HG02759 (cell line): ENCODE measurements around the gene BCL11B.

Experiments used
- ATAC-seq: cut with Tn5 transposase; IDR thresholded peaks from one replicate; pipeline ENCODE4 v1.9.1; 2021; ENCODE audit warnings: mild to moderate bottlenecking, moderate library complexity; ENCODE audit not compliant: unreplicated experiment

BCL11B gene

GRCh38 chr14:99226687-99227086 lies 45.3 kb downstream of the BCL11B start:
- no peak for ATAC-seq

GRCh38 chr14:99225436-99226203 lies 46.4 kb downstream of the BCL11B start:
- ATAC-seq: no peak

- ATAC-seq: no peak
These were observed 47.0 kb downstream of the BCL11B start for GRCh38 chr14:99224948-99225347.

GRCh38 chr14:99224116-99224910 lies 47.7 kb downstream of the BCL11B start:
- ATAC-seq: no peak

GRCh38 chr14:99221445-99221844 lies 50.6 kb downstream of the BCL11B start:
- ATAC-seq: no peak

- no peak for ATAC-seq
These were observed 54.7 kb downstream of the BCL11B start for GRCh38 chr14:99217066-99217955.

DNA sequence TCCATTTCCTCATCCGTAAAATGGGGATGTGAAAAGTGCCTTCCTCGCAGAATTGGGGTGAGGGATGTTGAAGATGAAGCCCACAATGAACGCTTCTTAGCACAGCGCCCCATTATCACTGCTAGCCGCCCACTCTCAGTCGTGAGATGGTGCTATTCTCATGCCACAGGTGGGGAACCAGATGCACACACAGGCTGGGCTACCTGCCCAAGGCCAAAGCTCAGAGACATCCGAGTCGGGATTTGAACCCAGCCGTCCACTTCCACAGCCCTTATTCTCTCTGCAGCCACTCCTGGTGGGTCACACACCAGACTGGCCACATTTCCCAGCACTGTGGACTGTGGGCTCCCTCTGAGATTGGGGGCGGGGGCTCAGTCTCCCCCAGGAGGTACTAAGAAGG lies 55.8 kb downstream of the BCL11B start:
- ATAC-seq: no peak

DNA sequence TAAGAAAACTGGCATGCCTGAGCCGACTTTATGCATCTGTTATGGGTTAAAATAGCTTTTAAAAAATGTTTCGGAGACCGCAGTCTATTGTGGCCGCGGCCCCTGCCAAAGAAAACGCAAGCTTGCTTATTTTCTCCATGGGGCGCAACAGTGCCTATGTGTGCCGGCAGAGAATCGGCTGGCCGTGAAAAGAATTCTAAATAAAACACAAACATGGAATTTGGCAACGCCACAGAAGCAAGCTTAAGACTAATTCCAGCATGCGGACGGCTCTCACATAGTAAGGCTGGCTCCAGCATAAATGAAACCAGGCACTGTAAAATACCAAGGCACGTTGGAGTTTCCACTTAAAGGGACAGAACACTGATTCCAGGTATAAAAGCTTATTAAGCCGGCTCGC lies 56.7 kb downstream of the BCL11B start:
- ATAC-seq: no peak

DNA sequence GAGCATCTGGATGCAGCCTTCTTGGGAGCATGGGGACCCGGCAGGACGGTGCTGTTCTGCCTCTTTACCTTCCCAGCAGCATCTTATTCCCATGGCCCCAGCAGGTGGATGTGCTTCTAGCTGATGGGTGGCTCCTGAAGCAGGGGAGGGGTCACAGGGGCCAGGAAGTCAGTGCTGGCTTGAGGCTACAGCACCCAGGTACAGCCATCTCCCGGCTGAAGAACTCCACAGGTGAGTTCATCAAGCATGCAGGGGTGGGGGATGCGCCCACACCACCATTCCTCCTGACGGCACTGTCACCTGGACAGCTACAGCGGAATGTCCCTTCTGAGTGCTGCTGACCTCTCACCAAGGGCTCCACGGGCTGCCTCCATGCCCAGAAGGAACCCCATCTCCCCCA lies 57.3 kb downstream of the BCL11B start:
- ATAC-seq: no peak

GRCh38 chr14:99213527-99213971 lies 58.4 kb downstream of the BCL11B start:
- ATAC-seq: no peak

DNA sequence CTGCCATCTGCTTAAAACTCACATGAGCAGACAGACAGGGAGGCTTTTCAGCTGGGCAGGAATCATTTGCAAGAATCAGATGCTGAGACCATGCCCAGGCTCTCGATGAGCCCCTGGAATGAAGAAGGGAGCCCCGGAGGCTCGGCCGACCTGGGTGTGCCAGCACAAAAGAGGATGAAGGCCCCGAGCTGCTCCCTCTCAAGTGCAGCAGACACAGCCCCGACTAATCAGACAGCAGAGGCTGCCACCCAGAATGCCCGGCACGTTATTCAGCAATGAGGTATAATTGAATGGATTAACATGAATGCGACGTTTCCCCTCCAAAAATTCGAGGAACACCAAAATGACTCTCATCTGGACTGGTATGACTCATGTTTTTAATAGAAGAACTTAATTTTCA lies 58.9 kb downstream of the BCL11B start:
- ATAC-seq: no peak

GRCh38 chr14:99212646-99213045 lies 59.4 kb downstream of the BCL11B start:
- no peak for ATAC-seq

- no peak for ATAC-seq
These were observed 59.8 kb downstream of the BCL11B start for GRCh38 chr14:99212199-99212598.

DNA sequence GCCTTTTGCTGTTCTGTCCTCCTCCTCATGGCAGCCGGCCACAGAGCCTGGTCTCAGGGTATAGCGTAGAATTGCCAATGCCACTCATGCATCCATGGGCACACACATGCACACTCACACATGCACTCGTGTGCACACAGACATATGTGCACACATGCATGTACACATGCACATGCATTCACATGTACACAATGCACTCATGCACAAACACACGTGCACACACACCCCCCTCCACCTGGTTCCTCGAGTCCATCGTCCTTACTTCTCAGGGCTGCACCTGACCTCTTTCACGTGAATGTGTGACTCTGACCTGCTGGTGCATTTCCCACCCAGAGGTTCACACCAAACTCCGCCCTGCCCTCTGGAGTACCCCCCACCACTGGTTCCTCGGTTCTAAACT lies 60.6 kb downstream of the BCL11B start:
- ATAC-seq: no peak

- ATAC-seq: no peak
These were observed 61.7 kb downstream of the BCL11B start for GRCh38 chr14:99210333-99210732.

DNA sequence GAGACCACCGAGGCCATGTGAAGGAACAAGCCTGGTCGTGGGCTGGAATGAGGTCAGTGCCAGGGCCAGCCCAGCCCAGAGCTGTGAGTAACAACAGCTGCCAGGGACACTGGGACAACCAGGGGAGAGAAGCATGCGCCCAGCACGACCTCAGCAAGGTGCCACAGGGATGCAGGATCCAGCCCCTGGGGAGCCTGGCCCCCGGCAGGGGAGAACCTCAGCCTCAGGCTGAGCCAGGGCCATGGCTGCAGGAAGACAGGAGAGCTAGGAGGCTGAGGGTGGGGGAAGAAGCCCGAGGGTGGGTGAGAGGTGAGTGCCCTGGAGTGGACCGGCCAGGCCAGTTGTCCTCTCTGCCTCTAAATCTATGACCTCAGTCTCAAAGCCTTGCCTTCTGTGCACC lies 62.6 kb downstream of the BCL11B start:
- no peak for ATAC-seq

DNA sequence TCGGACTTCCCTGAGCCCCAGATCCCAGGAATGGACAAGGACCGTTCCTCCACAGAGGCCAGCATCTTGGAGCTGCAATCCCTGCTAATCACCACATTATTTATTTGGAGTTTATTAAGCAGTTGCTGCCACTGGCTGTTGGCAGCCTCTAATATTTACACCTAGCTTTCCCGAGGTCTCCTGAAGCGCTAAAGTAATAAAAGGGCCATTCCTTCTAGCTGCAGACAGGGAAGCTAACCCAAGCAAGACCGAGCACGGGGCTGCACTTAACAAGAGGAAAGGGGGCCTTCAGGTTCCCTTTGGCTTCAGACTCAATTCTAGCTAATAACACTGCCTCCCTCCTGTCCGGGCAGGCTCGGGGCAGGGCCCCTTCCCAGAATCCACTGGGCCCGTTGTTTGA lies 63.7 kb downstream of the BCL11B start:
- ATAC-seq: no peak

- ATAC-seq: no peak
These were observed 64.5 kb downstream of the BCL11B start for GRCh38 chr14:99207456-99207855.

DNA sequence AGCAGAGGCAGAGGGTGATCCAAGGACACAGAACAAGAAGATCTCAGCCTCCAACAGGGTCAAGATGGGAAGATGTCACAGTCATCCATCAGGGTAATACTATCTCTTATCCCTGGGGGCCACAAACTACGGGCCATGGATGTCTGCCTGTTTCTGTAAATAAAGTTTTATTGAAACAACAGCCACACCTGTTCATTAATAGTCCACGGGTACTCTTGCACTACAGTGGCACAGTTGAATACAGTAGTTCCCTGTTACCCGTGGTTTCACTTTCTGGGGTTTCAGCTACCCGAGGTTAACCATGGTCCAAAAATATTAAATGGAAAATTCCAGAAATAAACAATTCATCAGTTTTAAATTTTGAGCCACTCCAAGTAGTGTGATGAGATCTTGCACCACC lies 65.9 kb downstream of the BCL11B start:
- ATAC-seq: no peak

- ATAC-seq: no peak
These were observed 66.8 kb downstream of the BCL11B start for GRCh38 chr14:99205086-99205688.

DNA sequence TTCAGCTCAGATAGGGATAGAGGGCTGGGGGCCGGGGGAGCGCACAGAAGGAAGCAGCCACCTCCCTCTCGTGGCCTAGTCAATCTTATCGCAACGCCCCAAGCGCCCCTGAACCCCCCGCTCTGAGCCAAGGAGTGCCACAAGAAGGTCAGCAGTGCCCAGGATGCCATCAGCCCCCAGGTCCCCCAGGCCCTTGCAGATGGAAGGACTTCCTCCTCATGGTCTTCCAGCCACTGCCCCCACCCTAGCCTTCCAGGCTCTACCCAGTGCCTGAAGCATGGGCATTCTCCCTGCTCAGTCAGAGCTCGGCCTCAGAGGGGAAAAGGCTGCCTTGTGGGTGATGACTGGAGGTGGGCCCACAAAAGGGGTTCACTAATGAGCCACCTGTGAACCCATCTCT lies 68.2 kb downstream of the BCL11B start:
- ATAC-seq: no peak
